ENCODE measurements around the gene ANTXR2.

Gene ANTXR2

DNA sequence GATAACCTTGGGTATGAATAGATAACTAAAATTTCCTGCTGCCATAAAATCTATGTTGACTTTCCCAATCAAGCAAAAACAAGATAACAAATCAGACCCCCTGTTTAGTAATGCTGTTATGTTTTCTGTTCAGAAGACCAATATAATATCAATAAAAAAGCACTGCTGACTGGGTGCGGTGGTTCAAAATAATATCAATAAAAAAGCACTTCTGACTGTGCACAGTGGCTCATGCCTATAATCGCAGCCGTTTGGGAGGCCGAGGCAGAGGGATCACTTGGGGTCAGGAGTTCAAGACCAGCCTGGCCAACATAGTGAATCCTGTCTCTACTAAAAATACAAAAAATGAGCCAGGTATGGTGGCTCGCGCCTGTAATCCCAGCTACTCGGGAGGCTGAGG lies 36.7 kb downstream of the ANTXR2 start:
- Histone ChIP-seq H3K9me3 (ENCODE audit: control insufficient read depth, insufficient read depth, low read length) (no peaks in the 10 kb centered on the region), H3K36me3 (ENCODE audit: insufficient read depth, low read length) (no peaks in the 10 kb centered on the region; the same call in 1 of the 2 replicates), H3K4me1 (ENCODE audit: insufficient read depth, low read length) (no peaks in the 10 kb centered on the region), H3K9ac (ENCODE audit: low read depth, low read length) (no peak overlapping the region)

GRCh38 chr4:80035336-80035735 lies 37.7 kb downstream of the ANTXR2 start:
- Histone ChIP-seq H3K9ac (ENCODE audit: low read depth, low read length) (no peak overlapping the region), H3K4me1 (ENCODE audit: insufficient read depth, low read length) (no peaks in the 10 kb centered on the region), H3K9me3 (ENCODE audit: control insufficient read depth, insufficient read depth, low read length) (no peaks in the 10 kb centered on the region), H3K36me3 (ENCODE audit: insufficient read depth, low read length) (no peaks in the 10 kb centered on the region; the same call in 1 of the 2 replicates)

DNA sequence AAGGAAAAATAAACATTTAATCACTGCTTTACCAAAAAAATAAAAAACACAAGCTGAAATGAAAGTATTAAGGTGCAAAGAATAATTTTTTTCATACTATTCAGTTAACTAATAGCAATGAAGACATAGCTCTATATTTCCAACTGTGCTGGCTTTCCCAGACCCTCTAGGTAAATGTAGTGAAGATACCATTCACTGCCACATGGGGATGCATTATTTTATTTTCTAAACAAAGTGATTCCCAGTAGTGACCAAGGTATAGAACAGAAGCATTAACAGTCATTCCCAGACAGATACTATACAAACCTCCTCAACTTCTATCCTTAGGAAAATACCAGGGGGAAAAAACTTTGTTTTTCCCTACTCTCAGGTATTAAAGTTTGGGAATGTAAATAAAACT lies 39.4 kb downstream of the ANTXR2 start:
- Histone ChIP-seq H3K9me3 (ENCODE audit: control insufficient read depth, insufficient read depth, low read length) (no peaks in the 10 kb centered on the region), H3K4me1 (ENCODE audit: insufficient read depth, low read length) (no peaks in the 10 kb centered on the region), H3K9ac (ENCODE audit: low read depth, low read length) (no peak overlapping the region), H3K36me3 (ENCODE audit: insufficient read depth, low read length) (no peaks in the 10 kb centered on the region)

DNA sequence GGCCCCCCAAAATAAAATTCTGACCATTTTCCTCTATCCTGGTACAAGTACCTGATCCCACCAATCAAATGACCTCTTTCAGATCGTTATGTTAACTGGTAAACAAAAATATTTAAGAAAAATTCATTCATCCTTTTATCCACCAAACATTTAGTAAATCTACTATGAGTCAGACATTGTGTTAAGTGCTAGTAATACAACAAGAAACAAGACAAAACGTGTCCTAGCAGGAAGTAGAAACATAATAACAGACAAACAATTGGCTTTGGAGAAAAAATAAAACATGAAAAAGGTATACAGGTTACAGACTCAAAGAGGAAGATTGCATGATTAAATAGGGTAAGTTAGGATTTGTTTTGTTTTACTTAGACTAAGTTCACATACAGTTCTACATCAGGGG lies 43.7 kb downstream of the ANTXR2 start:
- no peaks in the 10 kb centered on the region for H3K9me3 ChIP-seq (ENCODE audit: control insufficient read depth, insufficient read depth, low read length)
- H3K36me3 ChIP-seq (ENCODE audit: insufficient read depth, low read length): no peaks in the 10 kb centered on the region
- no peaks in the 10 kb centered on the region for H3K4me1 ChIP-seq (ENCODE audit: insufficient read depth, low read length)
- no peak overlapping the region for H3K9ac ChIP-seq (ENCODE audit: low read depth, low read length)

- Histone ChIP-seq H3K36me3 (ENCODE audit: insufficient read depth, low read length) (no peaks in the 10 kb centered on the region), H3K9me3 (ENCODE audit: control insufficient read depth, insufficient read depth, low read length) (no peaks in the 10 kb centered on the region), H3K4me1 (ENCODE audit: insufficient read depth, low read length) (no peaks in the 10 kb centered on the region), H3K9ac (ENCODE audit: low read depth, low read length) (no peak overlapping the region)
These were observed 45.4 kb downstream of the ANTXR2 start for GRCh38 chr4:80027611-80028010.

- Histone ChIP-seq H3K9ac (ENCODE audit: low read depth, low read length) (no peak overlapping the region), H3K36me3 (ENCODE audit: insufficient read depth, low read length) (no peaks in the 10 kb centered on the region), H3K4me1 (ENCODE audit: insufficient read depth, low read length) (no peaks in the 10 kb centered on the region), H3K9me3 (ENCODE audit: control insufficient read depth, insufficient read depth, low read length) (no peaks in the 10 kb centered on the region)
These were observed 46.9 kb downstream of the ANTXR2 start for GRCh38 chr4:80026100-80026499.

- no peak overlapping the region for H3K9ac ChIP-seq (ENCODE audit: low read depth, low read length)
- H3K9me3 ChIP-seq (ENCODE audit: control insufficient read depth, insufficient read depth, low read length): no peaks in the 10 kb centered on the region
- no peaks in the 10 kb centered on the region for H3K36me3 ChIP-seq (ENCODE audit: insufficient read depth, low read length)
- H3K4me1 ChIP-seq (ENCODE audit: insufficient read depth, low read length): no peaks in the 10 kb centered on the region
These were observed 48.7 kb downstream of the ANTXR2 start for GRCh38 chr4:80024335-80024734.

DNA sequence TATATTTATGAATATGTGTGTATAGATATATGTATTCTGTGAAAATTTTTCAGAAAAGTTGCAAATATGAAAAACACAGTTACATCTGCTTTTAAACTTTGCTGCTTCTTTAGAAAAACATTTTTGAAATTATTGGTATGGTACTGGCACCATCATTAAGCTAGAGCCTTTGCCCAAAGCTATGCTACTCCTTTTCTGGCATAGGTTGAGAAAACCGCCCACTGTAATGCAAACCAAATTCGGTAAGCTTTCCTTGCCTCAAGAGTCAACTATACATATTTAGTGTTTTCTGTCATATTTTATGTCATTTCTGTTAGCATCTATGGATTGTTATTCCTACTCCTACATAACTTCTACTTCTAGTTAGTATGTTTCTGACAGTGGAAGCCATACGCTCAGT lies 50.7 kb downstream of the ANTXR2 start:
- Histone ChIP-seq H3K9ac (ENCODE audit: low read depth, low read length) (no peak overlapping the region), H3K36me3 (ENCODE audit: insufficient read depth, low read length) (no peaks in the 10 kb centered on the region), H3K4me1 (ENCODE audit: insufficient read depth, low read length) (peaks cover 7% of the 10 kb centered on the region; the same call in 1 of the 2 replicates), H3K9me3 (ENCODE audit: control insufficient read depth, insufficient read depth, low read length) (no peaks in the 10 kb centered on the region)

GRCh38 chr4:80017125-80017854 lies 55.7 kb downstream of the ANTXR2 start:
- H3K9ac ChIP-seq (ENCODE audit: low read depth, low read length): no peak overlapping the region
- peaks cover 14% of the 10 kb centered on the region for H3K4me1 ChIP-seq (ENCODE audit: insufficient read depth, low read length)
- no peaks in the 10 kb centered on the region for H3K9me3 ChIP-seq (ENCODE audit: control insufficient read depth, insufficient read depth, low read length)
- no peaks in the 10 kb centered on the region for H3K36me3 ChIP-seq (ENCODE audit: insufficient read depth, low read length)

GRCh38 chr4:80016506-80016905 lies 56.5 kb downstream of the ANTXR2 start:
- Histone ChIP-seq H3K4me1 (ENCODE audit: insufficient read depth, low read length) (peaks cover 17% of the 10 kb centered on the region), H3K9ac (ENCODE audit: low read depth, low read length) (no peak overlapping the region), H3K36me3 (ENCODE audit: insufficient read depth, low read length) (no peaks in the 10 kb centered on the region), H3K9me3 (ENCODE audit: control insufficient read depth, insufficient read depth, low read length) (no peaks in the 10 kb centered on the region)

DNA sequence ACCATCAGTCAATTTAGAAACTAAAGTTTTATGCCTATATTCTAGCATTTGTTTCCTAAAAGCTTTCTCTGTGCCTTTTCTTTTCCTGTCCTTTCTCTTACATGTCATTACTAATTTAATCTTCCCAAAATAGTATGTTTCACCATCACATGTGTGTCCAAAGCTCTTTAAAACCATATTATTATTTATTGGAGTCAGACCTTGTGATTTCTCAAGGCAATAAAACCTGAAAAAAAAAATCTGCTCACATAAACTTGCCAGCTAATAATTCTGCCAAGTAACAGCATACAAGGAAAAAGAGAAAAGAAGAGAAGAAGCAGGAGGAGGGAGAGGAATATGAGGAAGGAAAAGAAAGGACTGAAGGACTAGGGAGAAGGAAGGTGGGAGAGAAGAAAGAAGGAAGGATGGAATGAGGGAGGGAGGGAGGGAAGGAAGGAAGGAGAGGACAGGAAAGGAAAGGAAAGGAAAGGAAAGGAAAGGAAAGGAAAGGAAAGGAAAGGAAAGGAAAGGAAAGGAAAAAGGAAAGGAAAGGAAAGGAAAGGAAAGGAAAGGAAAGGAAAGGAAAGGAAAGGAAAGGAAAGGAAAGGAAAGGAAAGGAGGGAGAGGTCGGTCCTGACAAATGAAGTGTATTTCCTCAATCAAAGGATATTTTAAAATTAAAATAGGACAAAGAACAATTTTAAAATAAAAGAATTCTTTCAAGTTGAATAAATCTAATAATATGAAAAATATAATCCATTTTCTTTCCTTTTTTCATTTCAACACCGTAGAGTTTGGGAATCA lies 57.4 kb downstream of the ANTXR2 start:
- Histone ChIP-seq H3K36me3 (ENCODE audit: insufficient read depth, low read length) (no peaks in the 10 kb centered on the region), H3K4me1 (ENCODE audit: insufficient read depth, low read length) (peaks cover 18% of the 10 kb centered on the region), H3K9me3 (ENCODE audit: control insufficient read depth, insufficient read depth, low read length) (no peaks in the 10 kb centered on the region), H3K9ac (ENCODE audit: low read depth, low read length) (no peak overlapping the region)

GRCh38 chr4:80014531-80014930 lies 58.5 kb downstream of the ANTXR2 start:
- H3K9me3 ChIP-seq (ENCODE audit: control insufficient read depth, insufficient read depth, low read length): no peaks in the 10 kb centered on the region
- H3K4me1 ChIP-seq (ENCODE audit: insufficient read depth, low read length): peaks cover 18% of the 10 kb centered on the region
- peaks cover 3% of the 10 kb centered on the region; the same call in 1 of the 2 replicates for H3K36me3 ChIP-seq (ENCODE audit: insufficient read depth, low read length)
- no peak overlapping the region for H3K9ac ChIP-seq (ENCODE audit: low read depth, low read length)

DNA sequence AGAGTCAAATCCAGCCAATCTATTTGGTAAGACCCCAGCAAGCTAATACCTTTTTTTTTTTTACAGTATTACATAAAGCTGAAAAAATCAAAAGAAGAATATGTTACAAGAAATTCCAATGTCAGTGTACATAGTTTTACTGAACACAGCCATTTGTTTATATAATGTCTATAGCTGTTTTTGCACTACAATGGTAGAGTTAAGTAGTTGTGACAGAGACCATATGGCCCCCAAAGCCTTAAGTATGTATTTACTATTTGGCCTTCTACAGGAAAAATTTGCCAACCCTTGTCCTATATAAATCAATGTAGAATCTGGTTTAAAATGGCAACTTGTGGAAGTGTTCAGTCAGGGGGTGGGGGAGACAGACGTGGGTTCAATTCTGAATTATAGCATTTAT lies 60.7 kb downstream of the ANTXR2 start:
- Histone ChIP-seq H3K36me3 (ENCODE audit: insufficient read depth, low read length) (peaks cover 3% of the 10 kb centered on the region; the same call in 1 of the 2 replicates), H3K9me3 (ENCODE audit: control insufficient read depth, insufficient read depth, low read length) (no peaks in the 10 kb centered on the region), H3K4me1 (ENCODE audit: insufficient read depth, low read length) (peaks cover 10% of the 10 kb centered on the region), H3K9ac (ENCODE audit: low read depth, low read length) (no peak overlapping the region)

GRCh38 chr4:80011636-80012236 lies 61.3 kb downstream of the ANTXR2 start:
- Histone ChIP-seq H3K36me3 (ENCODE audit: insufficient read depth, low read length) (peaks cover 3% of the 10 kb centered on the region; the same call in 1 of the 2 replicates), H3K9ac (ENCODE audit: low read depth, low read length) (no peak overlapping the region), H3K9me3 (ENCODE audit: control insufficient read depth, insufficient read depth, low read length) (no peaks in the 10 kb centered on the region), H3K4me1 (ENCODE audit: insufficient read depth, low read length) (peaks cover 5% of the 10 kb centered on the region; the same call in 1 of the 2 replicates)

All from ES-I3 (cell line).